Aorta (tissue), 5 donors: Measurements from ENCODE around the gene CSF2. TPM values are rescaled to one million over a fixed set of nuclear protein-coding genes. Genes with fewer than 3 reads are reported as not detected.

Source experiments
- ATAC-seq: fragments of 200-7000 bp; cut with Tn5 transposase; one replicate; pipeline ENCODE4 v1.9.1; 2022; ENCODE audit warnings: moderate library complexity; ENCODE audit not compliant: low FRiP score
- DNase-seq, 2 donors: peaks; one replicate each; pipeline ENCODE4 v3.0.0-alpha.2; 2020
- H3K27ac ChIP-seq, 2 donors: one replicate each; pipeline ENCODE4 v1.5.1; 2013; ENCODE audit warnings: low read length in 2 of 2, mild to moderate bottlenecking in 2 of 2, moderate library complexity in 2 of 2, control low read depth in 1 of 2, inconsistent platforms in 1 of 2, low read depth in 1 of 2
- H3K27me3 ChIP-seq, 2 donors: one replicate each; pipeline ENCODE4 v1.6.1; 2013; ENCODE audit warnings: control low read depth in 1 of 2, low read length in 1 of 2, mild to moderate bottlenecking in 1 of 2, moderate library complexity in 1 of 2; ENCODE audit not compliant: insufficient read depth in 2 of 2, control insufficient read depth in 1 of 2
- H3K36me3 ChIP-seq, 2 donors: one replicate each; pipeline ENCODE4 v1.6.1; 2013; ENCODE audit warnings: control low read depth in 1 of 2, low read length in 1 of 2, mild to moderate bottlenecking in 1 of 2; ENCODE audit not compliant: insufficient read depth in 2 of 2, control insufficient read depth in 1 of 2
- H3K4me1 ChIP-seq, 2 donors: one replicate each; pipeline ENCODE4 v1.6.1; 2013; ENCODE audit warnings: low read length in 2 of 2, control low read depth in 1 of 2, mild to moderate bottlenecking in 1 of 2, moderate library complexity in 1 of 2; ENCODE audit not compliant: insufficient read depth in 2 of 2, control insufficient read depth in 1 of 2
- H3K4me3 ChIP-seq, 2 donors: one replicate each; pipeline ENCODE4 v1.5.1; 2013; ENCODE audit warnings: low read length in 2 of 2, control low read depth in 1 of 2, mild to moderate bottlenecking in 1 of 2
- H3K9me3 ChIP-seq: one replicate; pipeline ENCODE4 v1.6.1; 2013; ENCODE audit warnings: mild to moderate bottlenecking, low read length; ENCODE audit not compliant: control insufficient read depth
- WGBS, 2 donors: extraction: QIAGEN DNeasy Blood & Tissue Kit; methylation state at CpG; one replicate each; pipeline ENCODE4 v1.1.7; 2013; 5-methylcytosine and 5-hydroxymethylcytosine counted together
- intact Hi-C, 2 donors: fragments of 100-400 bp; cut with DNase I; formaldehyde crosslinking; loops; one replicate each; pipeline versions ENCODE4 v1.14.2 to v1.15.0; 2022
- polyA plus RNA-seq, 2 donors: library from polyadenylated mRNA; stranded (reverse); fragments of 200-250 nt; gene quantifications; one replicate each; pipeline ENCODE4 v1.2.3, GENCODE V29; 2013
- total RNA-seq, 2 donors: library from RNA; stranded (reverse); fragmentation: NEBNext Ultra II Directional; extraction: Animal tissue kit (Norgen Biotek cat#: 25700); gene quantifications; one replicate each; pipeline ENCODE4 v1.2.1, GENCODE V29; 2021
- donor health status: healthy with polysubstance abuse.
- donor health status: Bipolar disorder and iron deficiency.
- donor health status: DM: no; HTN: no; CAD: no.
- donor health status: DM: no; HTN: no; CAD: no.
- donor health status: DM: yes; HTN: yes; CAD: no.

The CSF2 gene
- total and polyA plus RNA-seq, 4 donors, result 0.51 TPM; not detected in 3

DNA sequence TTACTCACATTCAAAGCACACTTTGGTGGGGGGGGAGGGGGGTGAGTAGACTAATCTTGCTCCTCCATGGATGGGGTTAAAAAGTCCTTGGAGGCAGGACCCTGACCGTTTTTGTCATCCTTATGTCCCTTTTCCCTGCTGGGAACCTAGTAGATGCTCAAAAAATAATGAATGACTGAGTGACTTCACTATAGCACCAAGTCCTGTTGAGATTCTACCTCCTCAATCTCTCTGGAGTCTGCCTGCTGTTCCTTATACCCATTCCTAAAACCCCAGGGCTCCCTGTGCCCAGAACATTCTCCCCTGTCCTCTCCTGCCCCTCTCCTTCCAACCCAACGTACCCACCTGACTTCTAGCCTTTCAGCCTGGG is 2.3 kb upstream of the CSF2 start:
- no peak overlapping the region for H3K27ac ChIP-seq
- DNase-seq (no peak), ATAC-seq (no peak)
- H3K36me3 ChIP-seq, result no peaks in the 10 kb centered on the region
- H3K4me1 ChIP-seq, result no peaks in the 10 kb centered on the region
- no peaks in the 10 kb centered on the region for H3K9me3 ChIP-seq
- intact Hi-C loops, result no loop called here
- no peaks in the 10 kb centered on the region for H3K27me3 ChIP-seq
- H3K4me3 ChIP-seq, result no peak overlapping the region
- 85 to 94% methylated on average over 2 of the region's 2 CpGs for WGBS, 2 donors

DNA sequence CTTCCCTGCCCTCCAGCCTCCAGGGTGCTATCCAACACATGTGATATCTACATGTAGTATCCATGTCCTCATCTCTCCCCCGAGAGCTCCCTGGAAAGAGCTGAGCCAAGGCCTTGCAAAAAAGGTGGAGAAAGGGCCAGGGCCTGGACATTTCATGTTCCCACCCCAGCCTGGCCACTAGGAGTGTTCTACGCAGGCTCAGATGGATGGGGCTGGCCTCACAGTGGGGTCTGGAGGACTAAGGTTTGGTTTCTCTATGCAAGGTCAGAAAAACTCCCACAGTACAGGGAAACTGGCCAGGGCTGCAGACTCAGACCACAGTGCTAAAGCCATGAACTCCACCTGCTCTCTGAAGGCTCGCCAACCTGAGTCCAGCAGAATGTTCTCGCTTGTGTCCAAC is 1.5 kb upstream of the CSF2 start:
- H3K4me3 ChIP-seq, result no peak overlapping the region
- H3K36me3 ChIP-seq, result no peaks in the 10 kb centered on the region
- no peaks in the 10 kb centered on the region for H3K4me1 ChIP-seq
- 97% methylated on average over 4 of the region's 4 CpGs for WGBS, 2 donors
- intact Hi-C loops, result no loop called here
- no peaks in the 10 kb centered on the region for H3K27me3 ChIP-seq
- ATAC-seq, result no peak
- H3K27ac ChIP-seq, result no peak overlapping the region
- no peak for DNase-seq
- no peaks in the 10 kb centered on the region for H3K9me3 ChIP-seq

- ATAC-seq (no peak), DNase-seq (no peak)
- Histone ChIP-seq H3K36me3 (no peaks in the 10 kb centered on the region), H3K4me1 (no peaks in the 10 kb centered on the region), H3K4me3 (no peak overlapping the region), H3K27ac (no peak overlapping the region), H3K27me3 (no peaks in the 10 kb centered on the region), H3K9me3 (no peaks in the 10 kb centered on the region)
- intact Hi-C loops, result no loop called here
- WGBS, 2 donors, result 87 to 88% methylated on average over 2 of the region's 2 CpGs
Measured at GRCh38 chr5:132072528-132072927, 1.1 kb upstream of the CSF2 start.

- intact Hi-C loops, result no loop called here
- Histone ChIP-seq H3K36me3 (no peaks in the 10 kb centered on the region), H3K4me1 (no peaks in the 10 kb centered on the region)
Measured at GRCh38 chr5:132074091-132074771, 642 bp downstream of the CSF2 start.

DNA sequence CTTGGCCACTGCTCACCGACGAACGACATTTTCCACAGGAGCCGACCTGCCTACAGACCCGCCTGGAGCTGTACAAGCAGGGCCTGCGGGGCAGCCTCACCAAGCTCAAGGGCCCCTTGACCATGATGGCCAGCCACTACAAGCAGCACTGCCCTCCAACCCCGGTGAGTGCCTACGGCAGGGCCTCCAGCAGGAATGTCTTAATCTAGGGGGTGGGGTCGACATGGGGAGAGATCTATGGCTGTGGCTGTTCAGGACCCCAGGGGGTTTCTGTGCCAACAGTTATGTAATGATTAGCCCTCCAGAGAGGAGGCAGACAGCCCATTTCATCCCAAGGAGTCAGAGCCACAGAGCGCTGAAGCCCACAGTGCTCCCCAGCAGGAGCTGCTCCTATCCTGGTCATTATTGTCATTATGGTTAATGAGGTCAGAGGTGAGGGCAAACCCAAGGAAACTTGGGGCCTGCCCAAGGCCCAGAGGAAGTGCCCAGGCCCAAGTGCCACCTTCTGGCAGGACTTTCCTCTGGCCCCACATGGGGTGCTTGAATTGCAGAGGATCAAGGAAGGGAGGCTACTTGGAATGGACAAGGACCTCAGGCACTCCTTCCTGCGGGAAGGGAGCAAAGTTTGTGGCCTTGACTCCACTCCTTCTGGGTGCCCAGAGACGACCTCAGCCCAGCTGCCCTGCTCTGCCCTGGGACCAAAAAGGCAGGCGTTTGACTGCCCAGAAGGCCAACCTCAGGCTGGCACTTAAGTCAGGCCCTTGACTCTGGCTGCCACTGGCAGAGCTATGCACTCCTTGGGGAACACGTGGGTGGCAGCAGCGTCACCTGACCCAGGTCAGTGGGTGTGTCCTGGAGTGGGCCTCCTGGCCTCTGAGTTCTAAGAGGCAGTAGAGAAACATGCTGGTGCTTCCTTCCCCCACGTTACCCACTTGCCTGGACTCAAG is 1.5 kb downstream of the CSF2 start:
- Histone ChIP-seq H3K27ac (no peak overlapping the region), H3K4me3 (no peak overlapping the region), H3K9me3 (no peaks in the 10 kb centered on the region), H3K4me1 (no peaks in the 10 kb centered on the region), H3K36me3 (no peaks in the 10 kb centered on the region), H3K27me3 (no peaks in the 10 kb centered on the region)
- DNase-seq, result peak in 1 of 2 donors; percentile 64
- intact Hi-C loops, result no loop called here
- no peak for ATAC-seq
- WGBS, 2 donors, result 82 to 83% methylated on average over 16 of the region's 16 CpGs

More at GRCh38 chr5:132074091-132074771, 642 bp downstream of the CSF2 start:
- 95 to 98% methylated on average over 7 of the region's 7 CpGs for WGBS, 2 donors
- peak in 1 of 2 donors; percentile 65 for DNase-seq
- no peak overlapping the region for H3K4me3 ChIP-seq
- no peak for ATAC-seq
- no peaks in the 10 kb centered on the region for H3K9me3 ChIP-seq
- H3K27me3 ChIP-seq, result no peaks in the 10 kb centered on the region
- H3K27ac ChIP-seq, result no peak overlapping the region

GRCh38 chr5:132075719-132076077 is 2.1 kb downstream of the CSF2 start:
- intact Hi-C loops, result no loop called here
- Histone ChIP-seq H3K4me1 (no peaks in the 10 kb centered on the region), H3K27me3 (no peaks in the 10 kb centered on the region), H3K27ac (no peak overlapping the region), H3K36me3 (no peaks in the 10 kb centered on the region), H3K9me3 (no peaks in the 10 kb centered on the region), H3K4me3 (no peak overlapping the region)
- WGBS, 2 donors, result 29 to 39% methylated on average over 2 of the region's 2 CpGs
- no peak for DNase-seq
- ATAC-seq, result no peak

DNA sequence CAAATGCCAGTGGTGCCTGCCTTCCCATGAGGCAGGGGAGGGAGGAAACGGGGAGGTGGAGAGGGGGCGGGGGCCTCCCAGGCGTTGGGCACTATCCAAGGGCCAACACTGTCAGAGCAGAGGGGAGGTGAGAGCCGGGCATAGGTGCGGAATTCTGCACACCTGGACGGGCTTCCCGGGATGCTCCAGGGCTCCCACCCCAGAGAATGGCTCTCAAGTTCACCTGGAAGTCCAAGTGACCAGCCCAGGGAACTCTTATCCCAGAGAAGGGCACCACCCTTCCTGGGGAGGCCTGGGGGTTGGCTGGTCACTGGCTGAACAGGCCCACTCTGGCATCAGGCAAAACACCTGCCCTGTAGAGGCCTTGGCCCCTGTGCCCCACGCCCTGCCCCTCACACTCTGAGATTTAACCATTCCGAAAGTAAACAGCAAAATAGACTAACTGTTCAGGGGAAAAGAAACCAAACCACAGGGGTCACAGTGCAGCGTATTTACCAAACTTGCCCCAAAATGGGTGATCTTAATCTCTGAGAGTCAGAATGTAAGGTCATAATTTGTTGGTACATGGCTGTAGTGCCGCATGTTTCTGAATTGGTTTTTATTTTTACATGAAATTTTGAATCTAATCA is 2.7 kb downstream of the CSF2 start:
- no peak overlapping the region for H3K27ac ChIP-seq
- 89 to 94% methylated on average over 9 to 11 of the region's 11 CpGs for WGBS, 2 donors

DNA sequence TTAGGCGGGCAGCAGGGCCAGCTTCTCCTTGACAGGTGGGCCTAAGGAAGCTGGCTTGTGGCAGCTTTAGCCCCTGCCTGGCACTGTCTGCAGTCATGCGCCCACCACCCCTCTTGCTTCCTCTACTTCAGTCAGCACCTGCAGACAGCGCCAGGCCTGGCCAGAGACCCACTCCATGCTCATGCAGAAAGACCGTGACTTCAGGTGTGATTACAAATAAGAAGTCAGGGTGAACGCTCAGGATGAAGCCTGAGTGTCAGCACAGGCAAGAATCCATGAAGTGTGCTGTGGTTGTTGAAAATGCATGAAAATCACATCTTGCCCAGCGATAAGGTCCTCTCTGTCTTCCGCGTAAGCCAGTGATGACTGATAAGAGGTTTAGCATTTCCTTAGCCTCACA is 3.4 kb downstream of the CSF2 start:
- Histone ChIP-seq H3K9me3 (no peaks in the 10 kb centered on the region), H3K27me3 (no peaks in the 10 kb centered on the region), H3K4me1 (no peaks in the 10 kb centered on the region), H3K4me3 (no peak overlapping the region), H3K27ac (no peak overlapping the region), H3K36me3 (no peaks in the 10 kb centered on the region)
- ATAC-seq (no peak), DNase-seq (peak in 1 of 2 donors; percentile 58)
- 93 to 97% methylated on average over 8 of the region's 8 CpGs for WGBS, 2 donors
- intact Hi-C loops, result no loop called here

More for the DNA sequence above, 2.7 kb downstream of the CSF2 start:
- Histone ChIP-seq H3K4me1 (no peaks in the 10 kb centered on the region), H3K9me3 (no peaks in the 10 kb centered on the region), H3K36me3 (no peaks in the 10 kb centered on the region), H3K27me3 (no peaks in the 10 kb centered on the region), H3K4me3 (no peak overlapping the region)
- DNase-seq (peak in 1 of 2 donors; percentile 66), ATAC-seq (no peak)
- intact Hi-C loops, result no loop called here
